Measurements from ENCODE around the gene ANKRD50. TPM values are rescaled to one million over a fixed set of nuclear protein-coding genes. Genes with fewer than 3 reads are reported as not detected.

Gene ANKRD50
- polyA plus RNA-seq, 1 donor from 2014 or later = 17.0 TPM

- no peak overlapping the region for H3K9ac ChIP-seq (ENCODE audit: low read length)
- H3K9me2 ChIP-seq (ENCODE audit: insufficient read depth, low read length) = no peaks in the 10 kb centered on the region
- no peak overlapping the region for H3K4me2 ChIP-seq (ENCODE audit: low read length)
- no peaks in the 10 kb centered on the region for H4K20me1 ChIP-seq (ENCODE audit: insufficient read depth)
- no peak overlapping the region for H3K27ac ChIP-seq (ENCODE audit: low read length)
- H3K27me3 ChIP-seq (ENCODE audit: insufficient read depth, low read depth, low read length) = no peaks in the 10 kb centered on the region
- no peak for TF ChIP-seq SMC3 (conservative IDR thresholded peaks at IDR 0.05; ENCODE audit: poor library complexity)
- TF ChIP-seq EP300 (conservative IDR thresholded peaks at IDR 0.05; ENCODE audit: poor library complexity, severe bottlenecking) = no peak
- no peak for TF ChIP-seq MXI1 (conservative IDR thresholded peaks at IDR 0.05; ENCODE audit: poor library complexity, severe bottlenecking)
- no peak for TF ChIP-seq POLR2AphosphoS5 (IDR thresholded peaks at IDR 0.05)
- no peak for TF ChIP-seq CTCF (IDR thresholded peaks at IDR 0.05; ENCODE audit: poor library complexity, severe bottlenecking)
- TF ChIP-seq TAF1 (IDR thresholded peaks at IDR 0.05; ENCODE audit: low read depth) = no peak
- TF ChIP-seq REST (IDR thresholded peaks at IDR 0.05; ENCODE audit: borderline replicate concordance) = no peak
- TF ChIP-seq RAD21 (conservative IDR thresholded peaks at IDR 0.05) = no peak
- H3K4me3 ChIP-seq (ENCODE audit: low read length) = no peak overlapping the region
- no peak overlapping the region for H2AFZ ChIP-seq (ENCODE audit: low read depth, low read length)
- H3K36me3 ChIP-seq (ENCODE audit: insufficient read depth, low read length) = no peaks in the 10 kb centered on the region
- H3F3A ChIP-seq (ENCODE audit: insufficient read depth, low read length, poor library complexity, severe bottlenecking) = peaks cover 3% of the 10 kb centered on the region
- no peaks in the 10 kb centered on the region for H3K9me3 ChIP-seq (ENCODE audit: low read length)
- peaks cover 66% of the 10 kb centered on the region for H3K79me2 ChIP-seq (replicated peaks; ENCODE audit: insufficient read depth, low read length)
Measured at GRCh38 chr4:124686279-124686678, 26.3 kb downstream of the ANKRD50 start.

- Histone ChIP-seq H3K36me3 (ENCODE audit: insufficient read depth, low read length) (no peaks in the 10 kb centered on the region), H3K27ac (ENCODE audit: low read length) (no peak overlapping the region), H4K20me1 (ENCODE audit: insufficient read depth) (no peaks in the 10 kb centered on the region), H3K27me3 (ENCODE audit: insufficient read depth, low read depth, low read length) (no peaks in the 10 kb centered on the region), H3K79me2 (replicated peaks; ENCODE audit: insufficient read depth, low read length) (peaks cover 65% of the 10 kb centered on the region), H3K9me3 (ENCODE audit: low read length) (no peaks in the 10 kb centered on the region), H3K4me3 (ENCODE audit: low read length) (no peak overlapping the region), H3K4me2 (ENCODE audit: low read length) (no peak overlapping the region), H3K9ac (ENCODE audit: low read length) (no peak overlapping the region), H2AFZ (ENCODE audit: low read depth, low read length) (no peak overlapping the region), H3K9me2 (ENCODE audit: insufficient read depth, low read length) (no peaks in the 10 kb centered on the region), H3F3A (ENCODE audit: insufficient read depth, low read length, poor library complexity, severe bottlenecking) (peaks cover 3% of the 10 kb centered on the region)
- TF ChIP-seq REST (IDR thresholded peaks at IDR 0.05; ENCODE audit: borderline replicate concordance) (no peak), CTCF (IDR thresholded peaks at IDR 0.05; ENCODE audit: poor library complexity, severe bottlenecking) (no peak), SMC3 (conservative IDR thresholded peaks at IDR 0.05; ENCODE audit: poor library complexity) (no peak), RAD21 (conservative IDR thresholded peaks at IDR 0.05) (no peak), MXI1 (conservative IDR thresholded peaks at IDR 0.05; ENCODE audit: poor library complexity, severe bottlenecking) (no peak), TAF1 (IDR thresholded peaks at IDR 0.05; ENCODE audit: low read depth) (no peak), EP300 (conservative IDR thresholded peaks at IDR 0.05; ENCODE audit: poor library complexity, severe bottlenecking) (no peak), EZH2 (IDR thresholded peaks at IDR 0.05; ENCODE audit: borderline replicate concordance, insufficient read depth, low read length, poor library complexity, severe bottlenecking) (no peak), POLR2AphosphoS5 (IDR thresholded peaks at IDR 0.05) (no peak)
Measured at GRCh38 chr4:124685851-124686250, 26.7 kb downstream of the ANKRD50 start.
